HuH-7.5 (cell line): ENCODE results near the gene FAM98C.
"Not testable (repeated sequence)": the region's sequence is repeated elsewhere in the genome, so short reads cannot be mapped to it uniquely, and the experiment has no call there.

Experiments
- DNase-seq: peaks from one replicate; pipeline ENCODE4 v3.0.0; 2011; ENCODE audit warnings: low spot score

The FAM98C gene

DNA sequence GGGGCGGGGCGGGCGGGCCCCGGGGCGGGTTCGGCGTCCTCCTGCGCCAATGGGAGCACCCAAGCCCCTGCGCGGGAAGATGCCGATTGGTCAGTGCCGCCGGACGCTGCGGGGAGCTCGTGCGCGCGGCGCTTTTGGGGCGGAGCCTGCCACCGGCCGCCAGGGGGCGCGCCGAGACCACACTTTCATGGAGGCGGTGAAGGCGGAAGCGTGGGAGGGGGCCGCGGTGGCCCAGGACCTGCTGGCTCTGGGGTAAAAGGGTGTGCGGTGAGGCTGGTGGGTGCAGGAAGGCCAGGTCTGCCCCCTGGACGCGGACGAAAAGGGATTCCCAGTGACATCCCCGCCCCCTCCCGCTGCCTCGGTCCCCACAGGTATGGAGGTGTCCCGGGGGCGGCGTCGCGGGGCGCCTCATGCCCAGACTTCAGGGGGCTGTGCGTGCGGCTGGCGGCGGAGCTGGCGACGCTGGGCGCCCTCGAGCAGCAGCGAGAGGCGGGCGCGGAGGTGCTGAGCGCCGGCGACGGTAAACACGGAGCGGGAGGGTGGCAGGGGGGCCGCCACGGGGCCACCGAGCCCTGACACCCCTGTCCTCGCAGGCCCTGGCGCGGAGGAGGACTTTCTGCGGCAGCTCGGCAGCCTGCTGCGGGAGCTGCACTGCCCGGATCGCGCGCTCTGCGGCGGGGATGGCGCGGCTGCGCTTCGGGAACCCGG is at the start of gene FAM98C:
TSS of gene FAM98C (plus strand) at position 127 of the 708 bp plus-strand sequence. CDS start at position 188, 61 bp downstream.
- DNase-seq: peak; percentile 100

DNA sequence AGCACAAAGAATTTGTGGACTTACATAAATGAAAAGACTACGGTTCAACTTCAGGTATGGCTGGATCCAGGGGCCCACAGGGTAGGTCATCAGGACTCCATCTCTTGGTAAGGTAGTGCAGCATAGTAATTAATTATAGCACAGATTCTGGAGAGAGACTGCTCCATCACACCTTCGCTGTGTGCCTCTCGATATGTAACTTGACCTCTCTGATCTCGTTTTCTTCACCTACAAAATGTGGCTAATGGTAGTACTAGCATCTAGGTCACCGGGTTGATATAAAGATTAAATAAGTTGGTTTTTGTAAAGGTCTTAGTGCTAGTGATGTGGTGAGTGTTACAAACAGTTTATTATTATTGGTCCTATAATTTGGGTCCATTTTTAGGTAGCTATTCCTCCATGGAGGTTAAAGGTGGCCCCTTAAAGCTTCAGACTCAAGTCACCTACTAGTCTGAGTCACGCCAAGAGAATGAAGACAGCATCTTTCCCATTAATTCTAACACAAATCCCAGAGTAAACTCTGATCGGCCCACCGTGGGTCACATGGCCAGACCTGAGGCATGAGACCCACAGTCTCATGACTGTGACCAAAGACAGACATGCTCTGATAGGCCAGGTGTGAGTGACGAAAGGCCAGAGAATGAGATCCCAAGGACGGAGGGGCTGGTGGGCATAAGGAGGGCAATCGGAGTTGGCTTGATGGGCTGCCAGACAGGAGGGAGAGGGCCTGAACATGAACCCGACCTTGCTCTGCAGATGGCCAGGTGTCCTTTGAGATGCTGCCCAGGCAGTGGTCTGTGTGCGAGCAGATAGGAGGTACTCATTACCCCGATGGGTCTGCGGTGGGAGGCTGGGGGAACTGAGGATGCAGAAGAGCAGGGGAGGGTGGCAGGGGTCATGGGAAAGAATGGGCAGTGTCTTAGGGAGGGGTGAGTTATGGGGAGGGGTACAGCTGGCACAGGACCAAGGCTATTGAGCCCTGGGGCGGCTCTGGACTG is 46.9 kb upstream of the FAM98C start:
- no peak for DNase-seq

DNA sequence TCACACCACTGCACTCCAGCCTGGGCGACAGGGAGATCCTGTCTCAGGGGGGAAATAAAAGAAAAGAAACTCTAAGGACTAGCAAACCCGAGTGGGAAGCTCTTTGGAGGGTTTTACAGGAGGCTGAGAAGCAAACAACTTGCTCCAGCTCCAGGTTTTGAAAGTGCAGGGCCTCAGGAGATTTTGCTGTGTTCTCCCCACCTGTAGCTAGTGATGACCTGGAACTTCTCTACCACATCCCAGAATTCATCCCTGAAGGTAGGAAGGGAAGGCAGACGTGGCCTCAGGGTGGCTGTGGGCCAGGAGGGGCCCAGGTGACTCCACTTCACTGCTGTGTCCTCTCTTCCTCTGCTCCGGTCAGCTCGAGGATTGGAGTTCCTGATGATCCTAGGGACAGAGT is 44.8 kb upstream of the FAM98C start:
- no peak for DNase-seq

DNA sequence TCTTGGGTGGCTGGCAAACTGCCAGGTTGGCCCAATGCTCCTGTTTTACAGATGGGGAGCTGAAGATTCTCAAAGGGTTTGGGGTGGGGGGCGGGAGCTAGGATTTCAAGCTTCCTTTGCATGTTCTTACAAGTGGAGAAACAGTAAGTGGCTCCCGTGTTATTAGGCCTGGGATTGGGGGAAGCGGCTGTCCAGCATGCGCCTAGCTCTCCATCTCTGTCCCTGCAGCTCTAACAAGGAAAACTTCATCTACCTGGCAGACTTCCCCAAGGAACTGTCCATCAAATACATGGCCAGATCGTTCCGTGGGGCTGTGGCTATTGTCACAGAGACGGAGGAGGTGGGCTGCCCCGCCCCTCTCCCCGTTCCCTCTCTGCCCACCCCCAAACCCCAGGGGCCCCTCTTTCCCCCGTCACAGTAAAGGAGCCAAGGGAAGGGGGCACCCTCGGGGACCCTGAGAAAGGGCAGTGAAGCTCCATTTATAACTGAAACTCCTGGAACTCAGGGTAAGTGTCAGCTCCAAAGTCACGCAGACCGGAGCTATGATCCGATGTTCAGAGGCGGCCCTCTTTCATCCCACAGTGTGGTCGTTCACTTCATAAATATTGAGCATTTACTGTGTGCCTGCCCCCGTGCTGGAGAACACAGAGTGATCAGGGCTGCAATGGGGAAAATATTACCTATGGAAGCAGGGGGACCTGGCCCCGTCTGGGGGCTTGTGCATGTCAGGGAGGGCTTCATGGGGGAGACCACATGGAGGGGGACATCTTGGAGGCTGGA is 43.5 kb upstream of the FAM98C start:
- no peak for DNase-seq

DNA sequence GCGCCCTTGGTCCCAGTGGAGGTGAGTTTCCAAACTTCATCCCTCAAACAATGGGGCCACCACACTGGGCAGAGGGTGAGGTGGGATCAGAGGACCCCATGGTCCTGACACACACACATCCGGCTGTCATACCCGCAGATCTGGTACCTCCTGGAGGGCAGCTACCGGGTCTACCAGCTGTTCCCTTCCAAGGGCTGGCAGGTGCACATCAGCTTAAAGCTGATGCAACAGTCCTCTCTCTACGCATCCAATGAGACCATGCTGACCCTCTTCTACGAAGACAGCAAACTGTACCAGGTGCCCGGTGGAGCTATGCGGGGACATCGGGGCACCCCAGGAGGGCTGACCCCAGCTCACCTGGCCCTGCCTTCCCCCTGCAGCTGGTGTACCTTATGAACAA is 42.5 kb upstream of the FAM98C start:
- no peak for DNase-seq

DNA sequence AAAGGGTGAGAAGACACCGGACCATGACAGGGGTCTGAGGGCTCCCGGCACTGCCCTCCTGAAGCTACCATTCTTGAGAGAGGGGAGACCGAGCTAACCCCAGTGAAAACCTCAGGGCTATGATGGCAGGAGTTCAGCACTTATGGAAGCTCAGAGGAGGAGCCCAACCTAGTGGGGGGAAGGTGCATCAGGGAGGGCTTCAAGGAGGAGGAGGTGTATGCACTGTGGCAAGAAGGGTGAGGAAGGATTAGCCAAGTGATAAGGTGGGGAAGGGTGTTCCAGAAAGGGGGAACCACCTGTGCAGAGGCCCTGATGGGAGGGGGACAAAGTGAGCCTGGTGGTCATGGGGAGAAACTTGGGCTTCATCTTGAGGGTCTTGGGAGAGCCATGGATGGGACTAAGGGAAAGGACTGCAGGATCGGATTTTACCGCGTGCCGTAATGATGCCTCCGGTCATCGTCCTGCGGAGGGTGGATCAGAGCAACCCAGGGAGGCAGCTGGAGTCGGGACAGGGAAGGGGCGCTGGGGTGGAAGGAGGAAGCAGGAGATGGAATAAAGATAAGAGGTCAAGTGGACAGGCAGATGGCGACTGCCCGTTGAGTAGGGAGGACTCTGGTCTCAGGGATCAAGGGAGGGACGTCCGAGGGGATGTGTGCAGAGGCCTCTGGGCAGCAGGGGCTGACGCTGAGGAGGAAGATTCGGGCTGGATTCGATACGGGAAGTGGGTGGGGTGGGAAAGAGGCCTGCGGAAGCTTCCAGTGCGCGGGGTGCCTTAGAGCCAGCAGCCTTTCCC is 41.9 kb upstream of the FAM98C start:
- DNase-seq: no peak

DNA sequence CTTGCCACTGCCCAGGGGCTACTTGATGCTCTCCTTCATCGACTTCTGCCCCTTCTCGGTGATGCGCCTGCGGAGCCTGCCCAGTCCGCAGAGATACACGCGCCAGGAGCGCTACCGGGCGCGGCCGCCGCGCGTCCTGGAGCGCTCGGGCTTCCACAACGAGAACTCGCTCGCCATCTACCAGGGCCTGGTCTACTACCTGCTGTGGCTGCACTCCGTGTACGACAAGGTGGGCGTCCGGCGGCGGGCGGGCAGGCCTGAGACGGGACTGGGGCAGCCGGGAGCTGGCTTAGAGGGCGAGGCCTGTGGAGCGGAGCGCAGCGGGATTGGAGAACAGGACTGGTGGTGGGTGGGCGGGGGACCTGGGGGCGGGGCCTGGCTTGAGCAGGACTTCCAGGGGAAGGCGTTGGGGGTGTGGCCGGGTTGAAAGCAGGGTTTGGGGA is 41.2 kb upstream of the FAM98C start:
- peak; percentile 63 for DNase-seq

DNA sequence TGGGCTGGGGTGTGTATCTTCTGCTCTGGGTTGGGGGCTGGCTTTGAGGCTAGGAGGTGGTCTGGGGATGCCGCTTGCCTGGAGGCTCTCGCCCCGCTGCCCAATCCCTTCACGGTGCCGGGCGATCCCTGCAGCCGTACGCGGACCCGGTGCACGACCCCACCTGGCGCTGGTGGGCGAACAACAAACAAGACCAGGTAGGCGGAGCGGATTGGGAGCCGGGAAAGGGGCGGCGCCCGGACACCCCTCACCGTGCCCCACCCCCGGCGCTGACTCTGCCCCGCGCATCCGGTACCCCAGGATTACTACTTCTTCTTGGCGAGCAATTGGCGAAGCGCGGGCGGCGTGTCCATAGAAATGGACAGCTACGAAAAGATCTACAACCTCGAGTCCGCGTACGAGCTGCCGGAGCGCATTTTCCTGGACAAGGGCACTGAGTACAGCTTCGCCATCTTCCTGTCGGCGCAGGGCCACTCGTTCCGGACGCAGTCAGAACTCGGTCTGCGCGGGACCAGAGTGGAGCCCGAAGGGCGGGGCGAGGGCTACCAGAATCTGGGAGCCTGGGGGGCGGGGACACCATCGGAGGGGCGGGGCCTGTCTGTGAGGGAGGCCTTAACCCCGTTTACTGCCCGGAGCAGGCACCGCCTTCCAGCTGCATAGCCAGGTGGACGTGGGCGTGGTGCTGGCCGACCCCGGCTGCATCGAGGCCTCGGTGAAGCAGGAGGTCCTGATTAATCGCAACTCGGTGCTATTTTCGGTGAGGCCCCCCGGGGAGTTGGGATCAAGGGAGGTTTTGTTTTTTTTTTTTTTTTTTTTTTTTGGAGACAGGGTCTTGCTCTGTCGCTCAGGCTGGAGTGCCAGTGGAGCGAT is 40.6 kb upstream of the FAM98C start:
- no peak for DNase-seq

DNA sequence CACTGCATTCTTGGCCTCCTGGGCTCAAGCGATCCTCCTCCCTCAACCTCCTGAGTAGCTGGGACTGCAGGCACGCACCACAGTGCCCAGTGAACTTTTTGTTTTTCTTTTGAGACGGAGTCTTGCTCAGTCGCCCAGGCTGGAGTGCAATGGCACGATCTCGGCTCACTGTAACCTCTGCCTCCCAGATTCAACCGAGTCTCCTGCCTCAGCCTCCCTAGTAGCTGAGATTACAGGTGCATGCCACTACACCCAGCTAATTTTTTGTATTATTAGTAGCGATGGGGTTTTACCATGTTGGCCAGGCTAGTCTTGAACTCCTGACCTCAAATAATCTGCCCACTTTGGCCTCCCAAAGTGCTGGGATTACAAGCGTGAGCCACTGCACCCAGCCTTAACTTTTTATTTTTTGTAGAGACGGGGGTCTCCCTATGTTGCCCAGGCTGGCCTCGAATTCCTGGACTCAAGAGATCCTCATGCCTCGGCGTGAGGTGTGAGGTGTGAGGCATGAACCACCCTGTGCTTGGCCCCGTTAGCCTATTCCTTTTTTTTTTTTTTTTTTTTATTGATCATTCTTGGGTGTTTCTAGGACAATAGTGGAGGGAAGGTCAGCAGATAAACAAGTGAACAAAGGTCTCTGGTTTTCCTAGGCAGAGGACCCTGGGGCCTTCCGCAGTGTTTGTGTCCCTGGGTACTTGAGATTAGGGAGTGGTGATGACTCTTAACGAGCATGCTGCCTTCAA is 39.8 kb upstream of the FAM98C start:
- DNase-seq: not testable (repeated sequence)

DNA sequence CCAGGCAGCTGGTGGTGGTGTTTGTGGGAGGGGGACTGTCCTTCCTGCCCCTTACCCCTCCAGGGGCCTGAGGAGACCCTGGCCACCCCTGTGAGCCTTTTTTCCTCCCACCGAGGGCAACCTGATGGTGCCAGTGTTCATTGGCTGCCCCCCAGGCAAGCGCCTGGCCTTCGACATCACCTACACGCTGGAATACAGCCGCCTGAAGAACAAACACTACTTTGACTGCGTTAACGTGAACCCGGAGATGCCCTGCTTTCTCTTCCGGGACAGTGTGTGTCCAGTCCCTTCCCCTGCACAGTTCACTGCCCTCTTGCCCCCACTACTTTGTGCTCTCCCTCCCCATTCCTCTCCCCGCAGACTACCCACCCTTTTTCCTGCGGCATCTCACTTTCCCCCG is 35.9 kb upstream of the FAM98C start:
- no peak for DNase-seq

DNA sequence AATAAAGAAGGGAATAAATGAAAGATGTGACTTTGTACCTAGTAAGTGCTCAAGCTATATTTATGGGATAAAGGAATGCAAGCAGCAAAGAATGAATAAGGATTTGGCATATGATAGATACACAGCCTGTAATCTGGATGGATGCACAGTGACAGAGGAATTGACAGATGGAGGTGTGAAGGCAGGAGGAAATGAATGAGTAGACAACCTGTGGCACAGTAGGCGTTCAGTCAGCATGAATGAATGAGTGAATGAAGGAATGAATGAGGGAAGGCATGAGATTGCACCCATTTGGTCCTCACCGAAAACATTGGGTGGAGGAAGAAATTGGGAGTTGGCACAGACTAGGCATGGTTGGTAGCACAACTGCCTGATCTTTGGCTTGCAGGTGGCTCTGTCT is 33.3 kb upstream of the FAM98C start:
- no peak for DNase-seq

DNA sequence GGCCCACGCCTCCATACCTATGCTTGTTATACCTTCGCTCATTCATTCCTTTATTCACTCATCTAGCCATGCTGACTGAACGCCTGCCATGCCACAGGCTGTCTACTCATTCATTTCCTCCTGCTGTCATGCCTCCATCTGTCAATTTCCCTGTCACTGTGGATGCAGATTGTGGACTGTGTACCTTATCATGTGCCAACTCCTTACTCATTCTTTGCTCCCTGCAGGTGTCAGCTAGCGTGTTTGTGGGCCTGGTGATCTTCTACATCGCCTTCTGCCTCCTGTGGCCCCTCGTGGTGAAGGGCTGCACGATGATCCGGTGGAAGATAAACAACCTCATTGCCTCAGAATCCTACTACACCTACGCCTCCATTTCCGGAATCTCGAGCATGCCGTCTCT is 32.6 kb upstream of the FAM98C start:
- DNase-seq: no peak

DNA sequence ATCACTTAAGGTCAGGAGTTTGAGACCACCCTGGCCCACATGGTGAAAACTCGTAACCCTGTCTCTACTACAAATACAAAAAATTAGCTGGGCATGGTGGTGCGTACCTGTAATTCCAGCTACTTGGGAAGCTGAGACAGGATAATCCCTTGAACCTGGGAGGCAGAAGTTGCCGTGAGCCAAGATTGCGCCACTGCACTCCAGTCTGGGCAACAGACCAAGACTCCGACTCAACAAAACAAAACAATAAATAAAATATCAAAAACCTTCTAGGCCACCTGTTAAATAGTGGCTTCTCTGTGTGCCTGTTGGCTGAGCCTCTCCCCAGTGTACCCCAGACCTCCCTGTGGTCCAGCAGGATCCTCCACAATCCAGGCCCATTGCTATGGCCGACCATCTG is 31.8 kb upstream of the FAM98C start:
- no peak for DNase-seq

DNA sequence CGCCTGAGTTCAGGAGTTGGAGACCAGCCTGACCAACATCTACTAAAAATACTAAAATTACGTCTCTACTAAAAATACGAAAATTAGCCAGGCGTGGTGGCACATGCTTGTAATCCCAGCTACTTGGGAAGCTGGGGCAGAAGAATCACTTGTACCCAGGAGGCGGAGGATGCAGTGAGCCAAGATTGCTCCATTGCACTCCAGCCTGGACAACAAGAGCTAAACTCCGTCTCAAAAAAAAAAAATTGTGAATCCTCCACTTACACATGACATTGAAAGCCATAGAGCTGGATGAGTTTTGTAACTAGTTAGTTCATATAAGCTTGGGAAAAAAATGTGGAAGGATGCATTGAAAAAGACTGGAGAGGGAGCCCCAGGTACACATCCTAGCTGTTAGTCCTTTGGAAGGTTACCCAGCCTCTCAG is 29.0 kb upstream of the FAM98C start:
- DNase-seq: no peak

DNA sequence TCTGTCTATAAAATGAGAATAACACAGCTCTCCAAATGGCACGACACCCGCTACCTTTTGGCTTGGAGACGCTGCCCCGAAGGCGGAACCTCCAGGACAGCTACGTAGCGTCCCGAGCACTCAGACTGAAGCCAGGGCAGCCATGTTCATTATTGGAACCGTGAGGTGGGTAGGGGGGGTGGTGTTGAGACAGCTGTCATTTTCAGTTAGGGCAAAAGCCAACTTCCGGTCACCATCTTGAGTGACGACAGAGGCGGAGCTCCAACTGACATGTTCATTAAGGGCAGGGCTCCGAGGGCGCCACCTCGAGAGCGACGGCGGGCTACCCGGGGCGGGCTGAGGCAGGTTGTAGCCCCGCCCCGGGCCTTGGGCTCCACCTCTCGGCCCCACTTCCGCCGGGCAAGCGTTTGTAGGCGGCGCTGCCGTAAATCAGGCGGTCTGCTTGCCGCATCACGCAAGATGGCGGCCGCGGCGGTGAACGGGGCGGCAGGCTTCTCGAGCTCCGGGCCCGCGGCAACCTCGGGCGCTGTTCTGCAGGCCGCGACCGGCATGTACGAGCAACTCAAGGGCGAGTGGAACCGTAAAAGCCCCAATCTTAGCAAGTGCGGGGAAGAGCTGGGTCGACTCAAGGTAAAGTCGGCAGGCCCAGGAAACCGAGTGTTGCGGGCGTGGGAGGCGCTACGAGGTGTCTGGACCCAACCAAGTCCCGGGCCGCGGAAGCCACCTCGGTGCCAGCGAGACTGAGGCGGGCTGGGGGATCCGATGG is 28.4 kb upstream of the FAM98C start, which contains the start of gene PSMD8:
TSS of gene PSMD8 (plus strand) at position 240 of the 766 bp plus-strand sequence. CDS start at position 271, 31 bp downstream.
- DNase-seq: peak; percentile 99

DNA sequence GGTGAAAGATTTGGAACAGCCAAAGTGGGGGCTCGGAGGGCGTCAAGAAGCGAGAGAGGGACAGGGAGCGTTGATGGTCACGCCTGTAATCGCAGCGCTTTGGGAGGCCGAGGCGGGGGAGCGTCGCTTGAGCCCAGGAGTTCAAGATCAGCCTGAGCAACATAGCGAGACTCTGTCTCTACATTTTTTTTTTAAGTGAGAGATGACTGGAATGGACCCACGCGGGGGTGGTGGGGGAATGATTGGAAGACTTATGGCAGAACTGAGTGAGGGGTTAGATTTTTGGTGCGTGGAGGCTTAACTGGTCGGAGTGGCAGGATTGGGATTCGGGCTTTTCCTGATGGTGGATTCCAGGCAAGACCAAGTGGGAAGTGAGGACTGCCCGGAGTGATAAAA is 27.8 kb upstream of the FAM98C start:
- no peak for DNase-seq

DNA sequence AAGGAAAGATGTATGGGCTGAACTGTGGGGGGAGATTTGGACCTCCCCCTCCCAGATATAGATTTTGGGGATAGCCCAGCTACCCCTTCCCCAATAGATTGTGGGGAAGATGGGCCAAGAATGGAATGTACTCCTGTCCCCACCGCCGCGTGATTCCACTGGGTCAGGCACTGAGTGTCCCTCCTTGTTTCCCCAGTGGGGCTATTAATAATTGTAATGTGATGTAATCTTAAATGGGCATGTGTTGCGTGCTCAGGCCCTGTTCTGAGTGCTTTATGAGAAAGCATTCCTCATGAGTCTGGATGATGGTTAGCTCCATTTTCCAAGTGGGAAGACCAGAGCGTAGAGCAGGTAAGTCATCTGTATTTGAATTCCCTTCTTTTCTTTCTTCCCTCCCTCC is 27.1 kb upstream of the FAM98C start:
- DNase-seq: no peak

DNA sequence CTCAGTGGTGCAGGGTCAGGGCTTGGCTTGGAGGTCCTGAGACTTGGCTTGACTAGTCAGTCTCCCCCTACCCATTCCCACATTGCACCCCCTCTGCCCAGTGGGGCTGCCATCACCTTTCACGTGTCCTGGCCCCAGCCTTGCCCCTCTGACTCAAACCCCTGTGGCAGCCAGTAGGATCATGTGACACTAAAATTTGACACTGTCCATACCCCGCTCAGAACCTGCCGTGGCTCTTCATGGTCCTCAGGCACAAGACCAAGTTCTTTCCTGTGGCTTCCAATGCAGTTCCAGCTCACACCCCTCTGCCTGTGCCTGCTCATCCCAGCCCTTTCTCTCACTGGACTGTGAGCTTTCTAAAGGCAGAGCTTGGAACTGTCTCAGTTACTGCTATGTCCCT is 26.3 kb upstream of the FAM98C start:
- DNase-seq: no peak

DNA sequence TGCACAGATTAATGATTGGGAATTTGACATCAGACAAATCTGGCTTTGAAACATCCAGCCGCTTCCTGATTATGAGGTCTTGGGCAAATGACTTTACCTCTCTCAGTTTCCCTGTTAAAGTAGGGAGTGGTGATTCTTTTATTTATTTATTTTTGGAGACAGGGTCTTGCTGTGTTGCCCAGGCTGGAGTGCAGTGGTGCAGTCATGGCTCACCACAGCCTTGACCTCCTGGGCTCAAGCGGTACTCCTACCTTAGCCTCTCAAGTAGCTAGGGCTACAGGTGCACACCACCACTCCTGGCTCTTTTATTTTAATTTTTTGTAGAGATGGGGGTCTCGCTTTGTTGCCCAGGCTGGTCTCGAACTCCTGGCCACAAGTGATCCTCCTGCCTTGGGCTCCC is 25.8 kb upstream of the FAM98C start:
- no peak for DNase-seq
